Endometrial microvascular endothelial cells (primary cell): ENCODE data around the gene AIG1. TPM values are rescaled to one million over a fixed set of nuclear protein-coding genes. Genes with fewer than 3 reads are reported as not detected.
"Not testable (repeated sequence)": the region's sequence is repeated elsewhere in the genome, so short reads cannot be mapped to it uniquely, and the experiment has no call there.

Experiments
- in situ Hi-C: cut with HindIII; loops from 2 replicates; pipeline ENCODE4 v1.10.0; 2017; ENCODE audit warnings: low sequenced_read_pairs, low pct_unique_long_range_greater_than_20kb; ENCODE audit errors: inconsistent ontology term
- total RNA-seq: library from RNA; depleted of rRNA; stranded (reverse); fragments of >200 nt; gene quantifications from one replicate; pipeline ENCODE4 v1.2.3, GENCODE V29; 2015; ENCODE audit errors: inconsistent ontology term

Gene AIG1
- total RNA-seq, 1 donor from 2014 or later, result 24.8 TPM

GRCh38 chr6:143084019-143084418, 23.3 kb downstream of the AIG1 start:
- in situ Hi-C loops, result not testable (repeated sequence)

- in situ Hi-C loops, result not testable (repeated sequence)
These were observed 26.6 kb downstream of the AIG1 start for GRCh38 chr6:143087335-143087734.

GRCh38 chr6:143087856-143088255, 27.2 kb downstream of the AIG1 start:
- in situ Hi-C loops, result no loop called here

- in situ Hi-C loops, result no loop called here
These were observed 29.8 kb downstream of the AIG1 start for GRCh38 chr6:143090314-143091044.

GRCh38 chr6:143092768-143093167, 32.1 kb downstream of the AIG1 start:
- in situ Hi-C loops, result no loop called here

- in situ Hi-C loops, result no loop called here
These were observed 32.6 kb downstream of the AIG1 start for GRCh38 chr6:143093290-143093689.

GRCh38 chr6:143096403-143096802, 35.7 kb downstream of the AIG1 start:
- in situ Hi-C loops, result no loop called here

- in situ Hi-C loops, result no loop called here
These were observed 36.6 kb downstream of the AIG1 start for GRCh38 chr6:143097224-143097795.

GRCh38 chr6:143098054-143098671, 37.5 kb downstream of the AIG1 start:
- in situ Hi-C loops, result no loop called here

- in situ Hi-C loops, result no loop called here
These were observed 39.0 kb downstream of the AIG1 start for GRCh38 chr6:143099647-143100046.

- in situ Hi-C loops, result no loop called here
These were observed 39.7 kb downstream of the AIG1 start for GRCh38 chr6:143100429-143100828.

GRCh38 chr6:143103916-143104315, 43.2 kb downstream of the AIG1 start:
- in situ Hi-C loops, result no loop called here

GRCh38 chr6:143107440-143107839, 46.8 kb downstream of the AIG1 start:
- in situ Hi-C loops, result no loop called here

- in situ Hi-C loops, result no loop called here
These were observed 47.4 kb downstream of the AIG1 start for GRCh38 chr6:143107911-143108761.

GRCh38 chr6:143109196-143109595, 48.5 kb downstream of the AIG1 start:
- in situ Hi-C loops, result no loop called here

- in situ Hi-C loops, result no loop called here
These were observed 49.9 kb downstream of the AIG1 start for GRCh38 chr6:143110572-143110971.

- in situ Hi-C loops, result no loop called here
These were observed 50.3 kb downstream of the AIG1 start for GRCh38 chr6:143110996-143111395.

GRCh38 chr6:143111443-143111842, 50.8 kb downstream of the AIG1 start:
- in situ Hi-C loops, result no loop called here

GRCh38 chr6:143112084-143112768, 51.5 kb downstream of the AIG1 start:
- in situ Hi-C loops, result no loop called here
